PC-9 (cell line): ENCODE data around the gene TMC8. TPM values are rescaled to one million over a fixed set of nuclear protein-coding genes. Genes with fewer than 3 reads are reported as not detected.

Experiments
- BruUV-seq: library from RNA; stranded (reverse); fragments of 400-500 nt; replicated peaks from 2 replicates; lab custom pipeline; 2021; lab: Mats Ljungman, UMichigan
- CTCF ChIA-PET: fragments of 300-600 bp; sonication (Branson Sonifier 250); formaldehyde crosslinking; loops from one replicate; lab custom pipeline; 2022; ENCODE audit warnings: antibody characterized with exemption; lab: Charles Lee
- POLR2A ChIA-PET: fragments of 300-600 bp; sonication (Branson Sonifier 250); formaldehyde crosslinking; loops from one replicate; lab custom pipeline; 2022; ENCODE audit warnings: antibody characterized with exemption; ENCODE audit not compliant: unreplicated experiment; lab: Charles Lee
- DNase-seq, 2 experiments: peaks; one replicate each; pipeline versions ENCODE4 v3.0.0 to v3.0.0-alpha.2; 2015 to 2022; ENCODE audit warnings: mixed read lengths in 1 of 2
- H2AFZ ChIP-seq: fragments of 200-600 bp; sonication (generic); 2 replicates; pipeline ENCODE4 v1.8.1; 2017; ENCODE audit warnings: antibody characterized with exemption
- H3F3A ChIP-seq: fragments of 200-600 bp; sonication (generic); 2 replicates; pipeline ENCODE4 v1.8.1; 2017; ENCODE audit warnings: antibody characterized with exemption, mild to moderate bottlenecking, low read depth; ENCODE audit not compliant: insufficient read depth
- H3K27ac ChIP-seq: fragments of 200-600 bp; sonication (generic); 2 replicates; pipeline ENCODE4 v1.6.1; 2016; ENCODE audit warnings: mixed run types
- H3K27me3 ChIP-seq: fragments of 200-600 bp; sonication (generic); 2 replicates; pipeline ENCODE4 v1.6.1; 2016; ENCODE audit warnings: low read depth, mixed run types; ENCODE audit not compliant: insufficient read depth
- H3K36me3 ChIP-seq: fragments of 200-600 bp; sonication (generic); 2 replicates; pipeline ENCODE4 v1.6.1; 2016; ENCODE audit warnings: low read depth, mixed run types
- H3K4me1 ChIP-seq: fragments of 200-600 bp; sonication (generic); replicated peaks from 2 replicates; pipeline ENCODE4 v1.6.1; 2016; ENCODE audit warnings: mixed run types; ENCODE audit not compliant: insufficient read depth
- H3K4me2 ChIP-seq: fragments of 200-600 bp; sonication (generic); 2 replicates; pipeline ENCODE4 v1.6.1; 2017; ENCODE audit warnings: mixed run types
- H3K4me3 ChIP-seq: fragments of 200-600 bp; sonication (generic); 2 replicates; pipeline ENCODE4 v1.6.1; 2016; ENCODE audit warnings: mixed run types
- H3K79me2 ChIP-seq: fragments of 200-600 bp; sonication (generic); 2 replicates; pipeline ENCODE4 v1.6.1; 2017; ENCODE audit warnings: low read depth, mixed run types
- H3K9me2 ChIP-seq: fragments of 200-600 bp; sonication (generic); 2 replicates; pipeline ENCODE4 v1.8.1; 2017; ENCODE audit warnings: mild to moderate bottlenecking; ENCODE audit not compliant: insufficient read depth
- H3K9me3 ChIP-seq: fragments of 200-600 bp; sonication (generic); 2 replicates; pipeline ENCODE4 v1.8.1; 2016; ENCODE audit warnings: low read depth; ENCODE audit not compliant: insufficient read depth
- H4K20me1 ChIP-seq: fragments of 200-600 bp; sonication (generic); 2 replicates; pipeline ENCODE4 v1.8.1; 2017; ENCODE audit not compliant: insufficient read depth
- CTCF ChIP-seq: fragments of 200-600 bp; sonication (generic); conservative IDR thresholded peaks from 2 replicates; pipeline ENCODE4 v1.6.1; 2017; ENCODE audit warnings: mixed run types, antibody characterized with exemption, mild to moderate bottlenecking, moderate library complexity
- EZH2 ChIP-seq: fragments of 200-600 bp; sonication (generic); IDR thresholded peaks from 2 replicates; pipeline ENCODE4 v1.8.0; 2017; ENCODE audit warnings: antibody characterized with exemption, low read depth
- intact Hi-C: fragments of 100-400 bp; cut with micrococcal nuclease; formaldehyde crosslinking; loops from one replicate; pipeline ENCODE4 v1.10.0; 2022; ENCODE audit not compliant: unreplicated experiment
- total RNA-seq: library from RNA; stranded (reverse); gene quantifications from 2 replicates; pipeline ENCODE4 v1.2.3, GENCODE V29; 2021

Gene TMC8
- total RNA-seq, 1 experiment from 2014 or later: 1.9 TPM

DNA sequence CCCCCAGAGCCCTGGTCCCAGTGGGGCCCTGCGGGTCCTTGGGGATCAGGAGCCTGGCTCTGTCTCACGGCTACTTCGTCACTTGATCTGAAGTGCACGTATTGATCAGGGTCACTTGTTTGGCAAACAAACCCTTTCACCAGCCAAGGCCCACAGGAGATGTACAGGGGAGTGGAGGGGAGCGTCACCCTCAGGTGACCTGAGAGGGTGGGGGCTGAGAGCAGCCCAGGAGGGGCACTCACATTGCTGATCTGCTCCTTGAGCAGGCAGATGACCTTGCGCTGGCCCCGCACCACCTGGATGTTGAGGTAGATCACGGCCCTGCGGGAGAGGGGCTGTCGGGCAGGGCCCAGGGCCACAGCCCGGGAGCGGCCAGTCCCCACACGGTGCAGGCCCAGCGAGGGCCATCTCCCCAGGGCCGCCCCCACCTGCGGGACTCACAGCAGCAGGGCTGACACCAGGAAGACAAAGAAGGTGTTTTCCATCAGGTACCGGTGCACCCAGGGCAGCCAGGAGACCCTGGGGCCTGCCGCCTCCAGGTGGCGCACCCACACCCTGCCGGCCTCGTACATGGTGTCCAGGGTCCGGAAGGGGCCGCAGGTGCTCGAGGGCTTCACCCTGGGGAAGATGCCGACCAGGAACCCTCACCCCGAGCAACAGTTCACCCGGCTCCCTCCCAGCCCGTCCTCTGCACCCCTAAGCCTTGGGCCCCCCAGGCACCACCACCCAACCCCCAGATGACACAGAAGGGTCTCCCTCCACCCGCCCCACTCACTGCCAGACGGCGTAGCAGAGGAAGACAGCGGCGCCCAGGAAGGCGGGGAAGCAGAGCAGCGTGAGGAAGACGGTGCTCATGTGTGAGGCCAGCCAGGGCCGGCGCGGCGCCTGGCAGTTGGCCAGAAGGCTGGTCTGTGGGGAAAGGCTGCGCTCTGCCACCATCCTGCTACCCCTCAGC is 13.3 kb upstream of the TMC8 start:
- DNase-seq: no peak
- CTCF ChIA-PET: no interaction called here
- intact Hi-C loops: no loop called here
- no TSS peak for BruUV-seq
- Histone ChIP-seq H3K4me3 (no peak overlapping the region), H3K27ac (no peak overlapping the region), H2AFZ (no peak overlapping the region), H3K9me2 (no peaks in the 10 kb centered on the region), H3K4me1 (no peaks in the 10 kb centered on the region), H4K20me1 (no peaks in the 10 kb centered on the region), H3K9me3 (no peaks in the 10 kb centered on the region), H3K27me3 (no peaks in the 10 kb centered on the region), H3K4me2 (no peak overlapping the region), H3K79me2 (no peaks in the 10 kb centered on the region), H3F3A (no peaks in the 10 kb centered on the region), H3K36me3 (no peaks in the 10 kb centered on the region)
- TF ChIP-seq EZH2: no peak
- peak; percentile 41; the same call in 1 of the 2 replicates for TF ChIP-seq CTCF
- POLR2A ChIA-PET: no interaction called here

GRCh38 chr17:78118801-78119241 is 11.8 kb upstream of the TMC8 start:
- H3K9me3 ChIP-seq: no peaks in the 10 kb centered on the region
- no peak overlapping the region for H3K27ac ChIP-seq
- no peaks in the 10 kb centered on the region for H3K9me2 ChIP-seq
- no peak for DNase-seq
- H3K4me1 ChIP-seq: no peaks in the 10 kb centered on the region
- TF ChIP-seq EZH2 (no peak), CTCF (no peak)
- H3K79me2 ChIP-seq: no peaks in the 10 kb centered on the region
- ChIA-PET POLR2A (no interaction called here), CTCF (no interaction called here)
- H3F3A ChIP-seq: no peaks in the 10 kb centered on the region
- H3K27me3 ChIP-seq: no peaks in the 10 kb centered on the region
- H3K4me2 ChIP-seq: no peak overlapping the region
- no peak overlapping the region for H3K4me3 ChIP-seq
- no peaks in the 10 kb centered on the region for H4K20me1 ChIP-seq
- no peak overlapping the region for H2AFZ ChIP-seq
- H3K36me3 ChIP-seq: no peaks in the 10 kb centered on the region
- intact Hi-C loops: no loop called here
- BruUV-seq: no TSS peak

DNA sequence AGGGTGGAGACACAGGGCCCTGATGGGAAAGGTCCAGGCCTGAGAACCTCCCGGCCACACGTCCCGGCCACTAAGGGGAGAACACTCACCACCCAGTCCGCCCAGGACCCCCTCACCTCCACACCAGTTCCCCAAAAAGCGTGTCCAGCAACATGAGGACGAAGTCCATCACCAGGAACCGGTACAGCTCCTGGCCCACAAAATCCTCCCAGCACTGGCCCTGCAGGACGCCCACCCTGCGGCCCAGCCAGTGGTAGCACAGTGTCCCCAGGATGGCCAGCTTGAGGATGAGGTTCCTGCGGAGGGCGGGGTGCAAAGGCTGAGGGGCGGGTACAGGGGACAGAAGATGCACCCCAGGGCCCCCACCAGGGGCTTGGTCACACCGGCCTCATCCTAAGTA is 10.0 kb upstream of the TMC8 start:
- CTCF ChIA-PET: no interaction called here

More for the DNA sequence above, 10.0 kb upstream of the TMC8 start:
- Histone ChIP-seq H3F3A (no peaks in the 10 kb centered on the region), H3K36me3 (no peaks in the 10 kb centered on the region), H3K4me2 (no peak overlapping the region), H3K9me3 (no peaks in the 10 kb centered on the region), H3K27ac (no peak overlapping the region), H3K79me2 (no peaks in the 10 kb centered on the region), H2AFZ (no peak overlapping the region), H4K20me1 (no peaks in the 10 kb centered on the region), H3K4me1 (no peaks in the 10 kb centered on the region), H3K27me3 (no peaks in the 10 kb centered on the region), H3K9me2 (no peaks in the 10 kb centered on the region), H3K4me3 (no peak overlapping the region)
- no TSS peak for BruUV-seq
- intact Hi-C loops: no loop called here
- DNase-seq: no peak
- TF ChIP-seq EZH2 (no peak), CTCF (no peak)
- POLR2A ChIA-PET: no interaction called here
